Panc1 (cell line): ENCODE data around the gene DPEP3.

Experiments used
- CTCF ChIP-seq: fragments of 450-650 bp; IDR thresholded peaks from 2 replicates; pipeline ENCODE4 v1.5.1; 2017; ENCODE audit warnings: mild to moderate bottlenecking
- POLR2AphosphoS5 ChIP-seq: IDR thresholded peaks from 2 replicates; pipeline ENCODE4 v1.6.1; 2012; ENCODE audit warnings: mild to moderate bottlenecking, low read depth, low read length, moderate library complexity
- REST ChIP-seq, 2 experiments: IDR thresholded peaks; 2 replicates each; pipeline ENCODE4 v1.6.1; 2011 to 2012; ENCODE audit warnings: low read depth in 2 of 2, control low read depth in 1 of 2, low read length in 1 of 2, mild to moderate bottlenecking in 1 of 2, moderate library complexity in 1 of 2; ENCODE audit not compliant: insufficient read depth in 1 of 2
- SIN3A ChIP-seq: IDR thresholded peaks from 2 replicates; pipeline ENCODE4 v1.6.1; 2012; ENCODE audit warnings: low read depth, mild to moderate bottlenecking, low read length, moderate library complexity, borderline replicate concordance; ENCODE audit not compliant: insufficient read depth

- TF ChIP-seq CTCF = no peak
- TF ChIP-seq REST (IDR thresholded peaks at IDR 0.05; ENCODE audit: insufficient read depth in 1 of 2, low read depth in 2 of 2, low read length in 1 of 2) = no peak
- TF ChIP-seq POLR2AphosphoS5 = no peak
- TF ChIP-seq SIN3A = no peak
These were observed 16.5 kb downstream of the DPEP3 start for GRCh38 chr16:67963662-67964321.
